GM21526 (cell line): Measurements from ENCODE around the gene ERCC2.

ENCODE experiments used
- ATAC-seq: cut with Tn5 transposase; IDR thresholded peaks from one replicate; pipeline ENCODE4 v1.9.1; 2021; ENCODE audit warnings: moderate library complexity; ENCODE audit not compliant: unreplicated experiment, low FRiP score

ERCC2 gene

GRCh38 chr19:45402298-45403061 is 32.1 kb upstream of the ERCC2 start:
- no peak for ATAC-seq

GRCh38 chr19:45401815-45402214 is 31.4 kb upstream of the ERCC2 start:
- no peak for ATAC-seq

- ATAC-seq: no peak
These were observed 29.8 kb upstream of the ERCC2 start for GRCh38 chr19:45400192-45400591.

GRCh38 chr19:45395821-45396617 is 25.6 kb upstream of the ERCC2 start:
- no peak for ATAC-seq

- ATAC-seq: no peak
These were observed 21.7 kb upstream of the ERCC2 start for GRCh38 chr19:45391871-45392665.

DNA sequence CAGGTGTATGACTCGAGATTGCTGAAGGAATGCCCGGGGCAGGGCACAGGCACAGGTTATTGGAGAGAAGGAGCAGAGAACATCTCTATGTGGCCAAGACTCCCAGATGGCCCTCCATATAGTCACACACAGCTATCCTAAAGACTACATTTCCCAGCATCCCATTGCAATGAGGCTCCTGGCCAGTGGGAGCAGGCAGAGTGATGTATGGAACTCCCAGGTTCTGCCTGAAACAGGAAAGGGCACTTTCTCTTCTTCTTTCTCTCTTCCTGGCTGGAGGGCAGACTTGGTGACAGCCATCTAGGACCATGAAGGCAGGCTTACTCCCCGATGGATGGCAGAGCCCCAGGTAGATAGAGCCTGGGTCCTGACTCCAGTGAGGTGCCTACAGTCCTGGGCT is 21.0 kb upstream of the ERCC2 start:
- no peak for ATAC-seq

GRCh38 chr19:45385392-45386221 is 15.2 kb upstream of the ERCC2 start:
- ATAC-seq: no peak

DNA sequence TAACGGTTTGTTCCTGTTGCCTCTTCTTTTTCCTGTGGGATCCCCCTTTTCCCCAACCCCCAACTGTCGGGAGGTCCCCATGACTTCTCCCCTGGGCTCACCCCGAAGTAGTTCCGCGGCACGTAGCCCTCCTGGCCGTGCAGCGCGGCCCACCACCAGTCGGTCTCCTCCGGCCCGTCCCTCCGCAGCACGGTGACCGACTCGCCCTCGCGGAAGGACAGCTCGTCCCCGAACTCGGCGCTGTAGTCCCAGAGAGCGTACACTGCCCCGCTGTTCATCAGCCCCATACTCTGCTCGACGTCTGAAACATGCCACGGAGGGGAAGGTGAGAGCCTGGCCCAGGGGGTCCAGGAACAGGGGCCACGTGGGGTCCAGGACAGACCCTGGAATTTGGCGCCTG is 12.1 kb upstream of the ERCC2 start:
- ATAC-seq: no peak

- no peak for ATAC-seq
These were observed 9.7 kb upstream of the ERCC2 start for GRCh38 chr19:45380107-45380506.

- no peak for ATAC-seq
These were observed 5.8 kb upstream of the ERCC2 start for GRCh38 chr19:45376045-45376724.

DNA sequence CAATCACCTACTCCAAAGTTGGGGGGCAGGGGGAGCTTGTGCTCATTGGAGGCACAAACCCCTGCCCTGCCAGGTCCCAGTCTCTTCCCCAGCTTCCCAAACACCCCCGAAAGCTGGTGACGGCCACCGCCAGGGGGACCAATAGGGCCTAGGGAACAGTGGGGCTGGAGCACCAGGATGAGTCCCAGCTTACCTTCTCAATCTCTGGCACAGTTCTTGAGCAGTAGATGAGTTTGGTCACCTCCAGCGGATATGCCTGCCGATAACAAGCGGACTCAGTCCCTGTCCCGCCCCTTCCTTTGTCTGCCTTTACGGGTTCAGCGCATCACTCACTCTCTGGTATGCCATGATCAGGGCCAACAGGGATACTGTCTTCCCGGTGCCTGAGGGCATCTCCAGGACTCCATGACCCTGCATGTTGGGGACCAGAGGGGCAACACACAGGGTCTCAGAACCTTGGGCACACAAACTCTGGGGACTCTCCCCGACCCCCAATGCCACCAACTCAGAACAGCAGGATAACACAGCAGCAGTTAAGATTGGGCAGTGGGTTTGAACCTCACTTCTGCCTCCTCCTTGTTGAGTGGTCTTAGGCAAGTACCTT is 1.5 kb downstream of the ERCC2 start:
- ATAC-seq: no peak

DNA sequence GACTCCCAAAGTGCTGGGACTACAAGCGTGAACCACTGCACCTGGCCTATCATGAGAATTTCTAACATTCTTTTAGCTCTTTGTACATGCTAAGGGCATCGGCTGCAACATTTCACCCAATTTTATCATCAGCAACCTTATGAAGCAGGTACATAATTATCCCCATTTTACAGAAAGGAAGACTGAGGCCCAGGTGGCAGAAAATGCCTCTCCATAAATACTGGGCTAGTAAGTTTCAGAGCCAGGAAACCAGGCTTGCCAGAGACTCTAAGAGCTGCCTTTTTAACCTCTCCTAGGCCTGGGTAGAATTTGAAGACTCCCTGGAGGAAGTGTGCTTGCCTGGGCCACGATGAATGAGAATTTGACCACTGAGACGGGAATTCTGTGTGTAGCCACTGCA is 2.2 kb downstream of the ERCC2 start:
- no peak for ATAC-seq

DNA sequence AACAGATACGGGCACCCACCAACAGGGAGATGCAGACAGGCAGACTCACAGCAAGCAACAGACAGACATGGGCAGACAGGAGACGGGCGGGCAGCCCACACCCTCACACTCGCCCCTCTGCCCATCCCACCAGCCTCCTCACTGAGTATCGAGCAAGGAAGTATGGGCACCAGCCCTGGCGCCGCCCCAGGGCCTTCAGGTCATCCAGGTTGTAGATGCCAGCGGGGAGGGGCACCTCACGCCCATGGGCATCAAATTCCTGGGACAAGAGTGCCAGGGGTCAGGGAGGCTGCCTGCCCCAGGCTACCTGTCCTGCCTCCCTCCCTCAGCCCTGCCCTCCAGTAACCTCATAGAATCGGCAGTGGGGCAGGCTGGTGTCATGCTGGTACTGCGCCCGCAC is 5.7 kb downstream of the ERCC2 start:
- no peak for ATAC-seq

GRCh38 chr19:45363861-45364459 is 6.4 kb downstream of the ERCC2 start:
- no peak for ATAC-seq

DNA sequence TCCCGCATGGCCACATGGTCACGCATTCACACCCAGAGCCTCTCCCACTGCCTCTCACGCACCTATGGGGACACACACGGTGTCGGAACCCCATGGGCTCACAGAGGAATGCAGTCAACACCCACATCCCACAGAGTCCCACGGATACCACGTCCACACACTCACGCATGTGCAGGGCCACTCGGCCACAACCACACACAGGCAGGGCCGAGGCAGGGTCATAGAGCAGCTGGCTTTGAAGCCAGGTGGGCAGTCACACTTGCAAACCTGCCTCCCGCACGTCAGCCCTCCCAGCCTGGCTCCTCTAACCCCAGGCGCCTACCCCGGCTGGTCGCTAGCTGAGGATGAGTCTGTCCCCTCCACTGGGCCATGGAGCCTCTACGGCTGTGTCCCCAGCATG is 8.1 kb downstream of the ERCC2 start:
- ATAC-seq: no peak

GRCh38 chr19:45361608-45362007 is 8.8 kb downstream of the ERCC2 start:
- ATAC-seq: no peak

DNA sequence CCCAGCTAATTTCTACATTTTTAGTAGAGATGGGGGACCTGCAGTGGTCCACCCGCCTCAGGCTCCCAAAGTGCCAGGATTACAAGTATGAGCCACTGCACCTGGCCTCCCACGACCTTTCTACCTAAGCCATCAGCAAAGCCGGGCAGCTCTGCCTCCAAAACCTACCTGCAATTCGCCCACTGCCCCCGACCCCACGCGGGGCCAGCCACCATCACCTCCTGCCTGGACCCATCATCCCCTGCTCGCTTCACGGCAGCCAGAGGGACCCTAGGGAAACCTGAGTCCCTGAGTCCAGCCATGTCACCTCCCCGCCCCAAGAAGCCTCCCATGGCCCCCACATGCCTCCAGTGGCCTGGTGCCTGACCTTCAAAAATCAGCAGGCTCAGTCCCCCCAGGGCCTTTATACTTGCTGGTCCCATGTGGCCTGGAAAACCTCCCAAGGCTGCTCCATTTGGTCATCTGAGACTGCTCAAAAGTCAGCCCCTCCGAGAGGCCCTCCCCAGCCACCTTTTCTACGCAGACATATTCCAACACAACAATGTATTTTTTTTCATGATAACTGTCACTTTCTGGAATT is 12.1 kb downstream of the ERCC2 start:
- no peak for ATAC-seq

DNA sequence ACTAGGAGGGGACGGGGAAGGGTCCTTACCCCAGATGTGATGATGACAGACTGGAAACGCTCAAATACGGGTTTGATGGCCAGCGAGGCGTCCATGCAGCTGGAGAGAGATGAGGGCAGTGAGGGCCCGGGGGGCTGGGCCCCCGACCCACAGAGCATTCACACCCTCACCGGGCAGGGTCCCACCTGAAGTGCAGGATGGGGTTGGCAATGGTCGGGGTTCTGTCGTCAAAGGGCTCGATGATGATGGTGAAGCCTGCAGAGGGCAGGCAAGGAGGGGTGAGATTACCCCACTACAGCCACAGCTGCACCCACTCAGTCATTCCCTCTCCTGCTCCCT is 13.0 kb downstream of the ERCC2 start:
- ATAC-seq: no peak
